Bronchial epithelial cell (primary cell): ENCODE measurements around the gene LRRC9. TPM values are rescaled to one million over a fixed set of nuclear protein-coding genes. Genes with fewer than 3 reads are reported as not detected.

Source experiments
- DNase-seq: peaks from one replicate; pipeline ENCODE4 v3.0.0-alpha.2; 2010; ENCODE audit warnings: low read depth
- FAIRE-seq: peaks from 2 replicates; lab custom pipeline; 2011; peaks lifted over from hg19 to GRCh38; lab: Jason Lieb, UNC
- H3K27me3 ChIP-seq: 2 replicates; pipeline ENCODE4 v1.5.1; 2011; ENCODE audit warnings: low read length; ENCODE audit not compliant: control insufficient read depth, insufficient read depth
- H3K36me3 ChIP-seq: 2 replicates; pipeline ENCODE4 v1.5.1; 2011; ENCODE audit warnings: low read length; ENCODE audit not compliant: control insufficient read depth, insufficient read depth
- H3K4me3 ChIP-seq: 2 replicates; pipeline ENCODE4 v1.5.1; 2011; ENCODE audit warnings: mild to moderate bottlenecking, low read depth, low read length, control low read depth
- total RNA-seq: library from RNA; depleted of rRNA; stranded (reverse); fragments of >200 nt; gene quantifications from 2 replicates; pipeline ENCODE4 v1.2.1, GENCODE V29; 2014
- TF ChIP-seq, protein P1 (sequence below): IDR thresholded peaks from 2 replicates; pipeline ENCODE4 v1.5.1; 2011; ENCODE audit warnings: mild to moderate bottlenecking, moderate library complexity, low read length, control low read depth, inconsistent platforms; ENCODE audit not compliant: insufficient read depth, severe bottlenecking

LRRC9 gene
- total RNA-seq, 1 donor from 2014 or later, result not detected

DNA sequence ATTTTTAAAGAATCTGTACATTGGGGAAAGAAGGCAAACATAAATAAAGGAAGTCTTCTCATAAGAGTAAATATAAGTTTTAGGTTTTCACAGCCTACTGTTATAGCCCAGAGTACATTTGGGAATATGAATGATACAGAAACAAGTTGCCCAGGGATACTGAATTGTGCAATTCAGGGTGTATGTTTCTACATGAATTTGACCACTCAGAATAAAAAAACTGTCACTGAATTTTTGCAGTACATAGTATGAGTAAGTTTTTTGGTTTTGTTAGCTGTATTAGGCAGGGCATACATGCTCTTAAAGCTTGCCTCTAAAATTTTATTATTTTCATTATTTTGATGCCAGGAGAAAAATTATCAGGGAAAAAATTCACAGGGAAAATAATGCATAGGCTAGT lies 165.1 kb downstream of the LRRC9 start:
- Histone ChIP-seq H3K4me3 (no peak overlapping the region), H3K36me3 (no peaks in the 10 kb centered on the region), H3K27me3 (no peaks in the 10 kb centered on the region)
- TF ChIP-seq, protein P1, sequence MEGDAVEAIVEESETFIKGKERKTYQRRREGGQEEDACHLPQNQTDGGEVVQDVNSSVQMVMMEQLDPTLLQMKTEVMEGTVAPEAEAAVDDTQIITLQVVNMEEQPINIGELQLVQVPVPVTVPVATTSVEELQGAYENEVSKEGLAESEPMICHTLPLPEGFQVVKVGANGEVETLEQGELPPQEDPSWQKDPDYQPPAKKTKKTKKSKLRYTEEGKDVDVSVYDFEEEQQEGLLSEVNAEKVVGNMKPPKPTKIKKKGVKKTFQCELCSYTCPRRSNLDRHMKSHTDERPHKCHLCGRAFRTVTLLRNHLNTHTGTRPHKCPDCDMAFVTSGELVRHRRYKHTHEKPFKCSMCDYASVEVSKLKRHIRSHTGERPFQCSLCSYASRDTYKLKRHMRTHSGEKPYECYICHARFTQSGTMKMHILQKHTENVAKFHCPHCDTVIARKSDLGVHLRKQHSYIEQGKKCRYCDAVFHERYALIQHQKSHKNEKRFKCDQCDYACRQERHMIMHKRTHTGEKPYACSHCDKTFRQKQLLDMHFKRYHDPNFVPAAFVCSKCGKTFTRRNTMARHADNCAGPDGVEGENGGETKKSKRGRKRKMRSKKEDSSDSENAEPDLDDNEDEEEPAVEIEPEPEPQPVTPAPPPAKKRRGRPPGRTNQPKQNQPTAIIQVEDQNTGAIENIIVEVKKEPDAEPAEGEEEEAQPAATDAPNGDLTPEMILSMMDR, result no peak
- DNase-seq (peak; percentile 87), FAIRE-seq (no peak)

GRCh38 chr14:60085693-60086092 lies 165.7 kb downstream of the LRRC9 start:
- no peak for FAIRE-seq
- no peaks in the 10 kb centered on the region for H3K36me3 ChIP-seq
- DNase-seq, result no peak
- H3K27me3 ChIP-seq, result no peaks in the 10 kb centered on the region
- TF ChIP-seq, protein P1, result no peak
- no peak overlapping the region for H3K4me3 ChIP-seq

GRCh38 chr14:60087668-60088067 lies 167.7 kb downstream of the LRRC9 start:
- Histone ChIP-seq H3K27me3 (no peaks in the 10 kb centered on the region), H3K4me3 (no peak overlapping the region), H3K36me3 (no peaks in the 10 kb centered on the region)
- TF ChIP-seq, protein P1, result no peak
- DNase-seq (no peak), FAIRE-seq (no peak)

DNA sequence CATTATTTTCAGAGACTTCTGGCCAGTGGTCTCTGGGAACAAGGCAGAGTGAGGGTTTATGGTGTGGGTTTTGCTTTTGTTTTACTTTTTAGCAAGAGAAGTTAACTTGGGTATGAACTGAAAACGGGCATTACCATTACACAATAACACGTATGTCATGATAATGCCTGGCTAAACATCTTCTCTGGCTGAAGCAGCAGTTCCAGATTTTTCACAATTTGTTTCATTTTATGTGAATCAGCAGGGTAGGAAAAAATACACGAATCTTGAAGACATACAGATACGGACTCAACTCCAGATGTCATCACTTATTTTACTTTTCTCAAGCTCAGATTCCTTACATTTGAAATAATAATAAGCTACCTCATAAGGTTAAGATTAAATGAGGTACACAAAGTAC lies 169.3 kb downstream of the LRRC9 start:
- no peak overlapping the region for H3K4me3 ChIP-seq
- TF ChIP-seq, protein P1, result no peak
- no peaks in the 10 kb centered on the region for H3K36me3 ChIP-seq
- DNase-seq (no peak), FAIRE-seq (no peak)
- no peaks in the 10 kb centered on the region for H3K27me3 ChIP-seq

- FAIRE-seq (no peak), DNase-seq (peak; percentile 51)
- Histone ChIP-seq H3K36me3 (no peaks in the 10 kb centered on the region), H3K27me3 (no peaks in the 10 kb centered on the region), H3K4me3 (peak overlapping the region; percentile 66)
- TF ChIP-seq, protein P1, result no peak
Measured at GRCh38 chr14:60090864-60091519, 171.0 kb downstream of the LRRC9 start.
